Neural cell (in vitro differentiated cells): Measurements from ENCODE around the gene SLC9A6.

Source experiments
- CTCF ChIP-seq: fragments of 450-650 bp; IDR thresholded peaks from 2 replicates; pipeline ENCODE4 v1.5.1; 2014; ENCODE audit warnings: antibody characterized with exemption, mild to moderate bottlenecking, moderate library complexity; ENCODE audit not compliant: poor library complexity, severe bottlenecking
- EP300 ChIP-seq: fragments of 450-650 bp; conservative IDR thresholded peaks from 2 replicates; pipeline ENCODE4 v1.6.1; 2014; ENCODE audit warnings: antibody characterized with exemption, mild to moderate bottlenecking, moderate library complexity; ENCODE audit not compliant: poor library complexity, severe bottlenecking
- EZH2 ChIP-seq: fragments of 200-600, 300-800 bp; shearing (Covaris generic), sonication (generic); IDR thresholded peaks from 2 replicates; pipeline ENCODE4 v1.6.1; 2014; ENCODE audit warnings: antibody characterized with exemption, low read length, borderline replicate concordance, mild to moderate bottlenecking; ENCODE audit not compliant: insufficient read depth, poor library complexity, severe bottlenecking
- MXI1 ChIP-seq: fragments of 450-650 bp; conservative IDR thresholded peaks from 2 replicates; pipeline ENCODE4 v1.6.1; 2014; ENCODE audit warnings: antibody characterized with exemption, mild to moderate bottlenecking; ENCODE audit not compliant: poor library complexity, severe bottlenecking
- POLR2AphosphoS5 ChIP-seq: IDR thresholded peaks from 2 replicates; pipeline ENCODE4 v1.6.1; 2012
- REST ChIP-seq: IDR thresholded peaks from 2 replicates; pipeline ENCODE4 v1.6.1; 2012; ENCODE audit warnings: borderline replicate concordance
- SMC3 ChIP-seq: fragments of 450-650 bp; conservative IDR thresholded peaks from 2 replicates; pipeline ENCODE4 v1.6.1; 2014; ENCODE audit warnings: antibody characterized with exemption, mild to moderate bottlenecking, moderate library complexity; ENCODE audit not compliant: poor library complexity
- TAF1 ChIP-seq: IDR thresholded peaks from 2 replicates; pipeline ENCODE4 v1.6.1; 2012; ENCODE audit warnings: low read depth

- no peak for TF ChIP-seq CTCF
- TF ChIP-seq POLR2AphosphoS5: no peak
- TF ChIP-seq EP300: no peak
- TF ChIP-seq MXI1: no peak
- no peak for TF ChIP-seq EZH2
- no peak for TF ChIP-seq SMC3
- TF ChIP-seq TAF1: no peak
- no peak for TF ChIP-seq REST
Measured at GRCh38 chrX:136059350-136059749, 74.1 kb downstream of the SLC9A6 start.
